GDM1 (cell line): Measurements from ENCODE around the gene DACT1.
"Not testable (repeated sequence)": the region's sequence is repeated elsewhere in the genome, so short reads cannot be mapped to it uniquely, and the experiment has no call there.

ENCODE experiments used
- DNase-seq: peaks from one replicate; lab custom pipeline; 2025; lab: John Stamatoyannopoulos, UW

The DACT1 gene, protein sequence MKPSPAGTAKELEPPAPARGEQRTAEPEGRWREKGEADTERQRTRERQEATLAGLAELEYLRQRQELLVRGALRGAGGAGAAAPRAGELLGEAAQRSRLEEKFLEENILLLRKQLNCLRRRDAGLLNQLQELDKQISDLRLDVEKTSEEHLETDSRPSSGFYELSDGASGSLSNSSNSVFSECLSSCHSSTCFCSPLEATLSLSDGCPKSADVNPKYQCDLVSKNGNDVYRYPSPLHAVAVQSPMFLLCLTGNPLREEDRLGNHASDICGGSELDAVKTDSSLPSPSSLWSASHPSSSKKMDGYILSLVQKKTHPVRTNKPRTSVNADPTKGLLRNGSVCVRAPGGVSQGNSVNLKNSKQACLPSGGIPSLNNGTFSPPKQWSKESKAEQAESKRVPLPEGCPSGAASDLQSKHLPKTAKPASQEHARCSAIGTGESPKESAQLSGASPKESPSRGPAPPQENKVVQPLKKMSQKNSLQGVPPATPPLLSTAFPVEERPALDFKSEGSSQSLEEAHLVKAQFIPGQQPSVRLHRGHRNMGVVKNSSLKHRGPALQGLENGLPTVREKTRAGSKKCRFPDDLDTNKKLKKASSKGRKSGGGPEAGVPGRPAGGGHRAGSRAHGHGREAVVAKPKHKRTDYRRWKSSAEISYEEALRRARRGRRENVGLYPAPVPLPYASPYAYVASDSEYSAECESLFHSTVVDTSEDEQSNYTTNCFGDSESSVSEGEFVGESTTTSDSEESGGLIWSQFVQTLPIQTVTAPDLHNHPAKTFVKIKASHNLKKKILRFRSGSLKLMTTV

GRCh38 chr14:58637391-58638230 is at the start of gene DACT1:
Gene DACT1 (plus strand): TSS chr14:58637962. CDS start chr14:58638203, 241 bp downstream.
- DNase-seq = no peak

GRCh38 chr14:58588321-58588720 is 49.4 kb upstream of the DACT1 start:
- not testable (repeated sequence) for DNase-seq

DNA sequence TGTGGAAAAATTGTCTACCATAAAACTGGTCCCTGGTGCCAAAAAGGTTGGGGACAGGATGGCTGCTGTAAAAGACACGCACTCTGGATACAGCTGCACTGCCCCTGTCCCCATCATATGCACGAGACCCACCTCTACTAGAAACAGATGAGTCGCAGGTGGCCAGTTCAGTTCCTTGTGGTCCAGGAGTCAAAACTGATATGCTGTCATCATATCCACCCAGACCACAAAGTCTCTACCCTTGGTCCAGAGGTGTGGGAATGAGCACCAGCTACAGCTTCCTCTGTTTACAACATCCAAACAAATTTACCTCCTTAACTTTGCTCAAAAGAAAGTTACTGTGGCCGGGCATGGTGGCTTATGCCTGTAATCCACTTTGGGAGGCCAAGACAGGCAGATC is 43.8 kb upstream of the DACT1 start:
- DNase-seq = no peak

DNA sequence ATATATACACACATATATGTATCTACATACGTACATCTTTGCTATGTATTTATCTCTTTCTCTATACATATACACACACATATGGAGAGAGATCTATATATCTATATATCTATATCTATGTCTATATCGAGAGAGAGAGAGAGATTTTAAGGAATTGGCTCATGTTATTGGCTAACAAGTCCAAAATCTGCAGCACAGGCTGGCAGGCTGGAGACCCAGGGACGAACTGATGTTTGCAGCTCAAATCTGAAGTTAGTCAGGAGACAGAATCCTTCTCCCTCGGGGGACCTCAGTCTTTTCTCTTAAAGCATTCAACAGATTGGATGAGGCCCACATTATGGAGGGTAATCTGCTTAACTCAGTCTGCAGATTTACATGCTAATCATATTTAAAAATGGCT is 40.7 kb upstream of the DACT1 start:
- DNase-seq = no peak

- DNase-seq = no peak
These were observed 39.5 kb upstream of the DACT1 start for GRCh38 chr14:58598028-58598803.

DNA sequence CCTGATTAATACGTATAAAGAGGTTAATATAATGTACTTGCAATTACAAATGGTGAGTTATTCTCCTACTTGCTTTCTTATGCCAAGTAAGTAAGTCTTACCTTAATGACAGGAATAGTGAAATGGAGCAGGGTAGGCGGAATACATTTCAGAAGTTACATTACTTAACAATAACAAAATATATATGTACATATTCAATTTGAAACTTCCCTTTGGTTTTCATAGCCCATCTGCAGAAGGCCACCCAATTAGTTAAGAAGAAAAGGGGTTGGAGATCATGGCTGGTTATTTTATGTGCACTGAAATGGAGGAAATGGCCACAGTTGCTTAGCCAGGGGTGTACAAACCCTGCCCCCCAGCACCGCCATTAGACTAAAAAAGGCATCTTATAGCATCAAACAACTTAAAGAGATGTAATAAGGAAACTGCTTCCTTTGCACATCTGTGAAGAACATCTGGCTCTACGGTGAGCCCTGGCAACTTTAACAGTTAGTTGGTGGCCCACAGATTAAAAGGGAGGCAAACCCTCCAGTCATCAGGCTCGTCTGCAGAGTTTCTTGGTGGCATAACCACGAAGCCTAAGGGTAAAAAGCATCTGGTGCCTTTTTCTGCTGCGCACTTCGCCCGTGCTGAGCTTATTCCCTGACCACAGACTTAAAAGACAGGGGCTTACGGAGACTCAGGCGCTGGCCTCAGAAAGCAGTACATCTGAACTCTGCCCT is 38.8 kb upstream of the DACT1 start:
- no peak for DNase-seq

DNA sequence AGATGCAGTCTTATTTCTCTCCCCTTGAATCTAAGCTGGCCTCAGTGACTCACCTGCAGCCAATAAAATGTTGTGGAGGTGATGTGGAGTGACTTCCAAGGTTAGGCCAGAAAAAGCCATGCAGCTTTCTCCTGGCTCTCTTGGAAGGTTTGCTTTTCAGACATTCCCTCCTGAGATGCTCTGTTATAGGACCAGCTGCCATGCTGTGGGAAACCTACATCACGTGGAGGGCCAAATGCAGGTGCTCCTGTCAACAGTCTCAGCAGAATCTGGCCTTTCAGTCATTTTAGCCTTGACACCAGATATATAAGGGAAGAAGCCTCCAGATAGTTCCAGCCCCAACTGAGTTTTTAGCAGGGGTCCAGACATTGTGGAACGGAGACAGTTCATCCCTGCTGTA is 38.1 kb upstream of the DACT1 start:
- DNase-seq = no peak

GRCh38 chr14:58605465-58605864 is 32.3 kb upstream of the DACT1 start:
- no peak for DNase-seq

- no peak for DNase-seq
These were observed 30.4 kb upstream of the DACT1 start for GRCh38 chr14:58607131-58607951.

DNA sequence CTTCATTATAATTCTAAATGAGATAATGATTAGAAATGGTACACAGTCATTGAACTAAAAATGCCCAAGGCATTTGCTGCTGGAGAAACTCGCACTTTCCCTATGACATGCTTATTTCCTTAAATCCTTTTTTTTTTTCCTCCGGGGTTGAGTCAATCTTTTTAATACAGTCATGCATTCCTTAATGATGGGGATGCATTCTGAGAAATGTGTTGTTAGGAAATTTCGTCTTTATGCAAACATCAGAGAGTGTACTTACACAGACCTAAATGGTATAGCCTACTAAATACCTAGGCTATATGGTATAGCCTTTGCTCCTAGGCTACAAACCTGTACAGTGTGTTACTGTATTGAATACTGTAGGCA is 29.8 kb upstream of the DACT1 start:
- DNase-seq = no peak

DNA sequence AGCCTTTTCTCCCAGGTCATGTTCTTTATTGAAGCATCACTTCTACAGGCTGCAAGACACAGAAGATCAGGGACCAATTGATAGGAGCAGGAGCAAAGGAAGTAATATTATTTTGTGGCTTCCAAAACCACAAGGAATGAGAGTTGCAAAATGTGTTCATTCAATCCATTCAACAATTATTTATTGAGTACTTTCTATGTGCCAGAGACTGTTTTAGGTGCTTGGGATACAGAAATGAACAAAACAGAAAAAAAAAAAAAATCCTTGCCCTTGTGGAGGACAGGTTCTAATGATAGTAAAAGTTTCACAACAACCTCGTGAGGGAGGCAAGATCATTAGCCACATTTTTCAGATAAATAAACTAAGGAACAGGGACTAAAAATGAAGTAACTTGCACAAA is 20.1 kb upstream of the DACT1 start:
- DNase-seq = no peak

- no peak for DNase-seq
These were observed 17.8 kb upstream of the DACT1 start for GRCh38 chr14:58620011-58620410.

GRCh38 chr14:58625438-58625837 is 12.3 kb upstream of the DACT1 start:
- DNase-seq = no peak

- no peak for DNase-seq
These were observed 11.3 kb upstream of the DACT1 start for GRCh38 chr14:58626431-58626831.

- DNase-seq = no peak
These were observed 9.4 kb upstream of the DACT1 start for GRCh38 chr14:58628406-58628805.

DNA sequence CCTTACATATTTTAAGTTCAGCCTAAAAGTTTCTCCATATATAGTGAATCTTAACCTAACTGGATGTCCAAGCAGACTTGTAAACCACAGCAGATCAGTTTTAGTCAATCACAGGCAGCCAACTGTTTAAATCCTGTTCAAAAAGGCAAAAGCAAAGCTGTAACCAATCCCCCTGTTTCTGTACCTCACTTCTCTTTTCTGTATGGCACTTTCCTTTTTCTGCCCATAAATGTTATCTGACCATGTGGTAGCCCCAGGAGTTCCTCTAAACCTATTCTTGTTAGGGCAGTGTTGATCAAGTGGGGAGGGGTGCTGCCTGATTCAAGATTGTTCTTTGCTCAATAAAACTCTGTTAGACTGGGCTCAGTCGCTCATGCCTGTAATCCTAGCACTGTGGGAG is 8.5 kb upstream of the DACT1 start:
- no peak for DNase-seq

DNA sequence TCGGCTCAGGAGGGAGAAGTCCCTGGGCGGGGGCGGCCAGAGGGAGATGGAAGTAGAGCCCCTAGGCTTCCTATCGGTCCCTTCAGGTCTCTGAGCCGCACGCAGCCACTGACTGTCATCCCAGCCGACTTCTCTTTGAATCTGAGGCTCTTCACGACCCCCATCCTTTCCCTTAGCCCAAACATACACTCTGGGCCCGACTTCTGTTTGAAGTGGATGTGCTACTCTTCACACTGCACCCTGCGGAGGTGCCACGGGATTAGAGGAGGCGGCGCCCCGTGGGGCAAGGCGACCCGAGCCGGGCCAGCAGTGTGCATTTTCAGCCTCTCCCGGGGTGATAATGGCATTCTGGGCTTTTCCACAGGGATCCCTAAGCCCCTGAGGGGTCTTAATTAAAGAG is 6.0 kb upstream of the DACT1 start:
- no peak for DNase-seq

- DNase-seq = no peak
These were observed 3.9 kb upstream of the DACT1 start for GRCh38 chr14:58633831-58634230.

- no peak for DNase-seq
These were observed 3.2 kb upstream of the DACT1 start for GRCh38 chr14:58634406-58635090.
